LNCAP (cell line): Measurements from ENCODE around the gene FAM210A.

ENCODE experiments used
- TF ChIP-seq, protein P1 (sequence below): fragments of 450-650 bp; IDR thresholded peaks from 2 replicates; pipeline ENCODE4 v1.5.1; 2017; ENCODE audit warnings: mild to moderate bottlenecking

FAM210A gene

DNA sequence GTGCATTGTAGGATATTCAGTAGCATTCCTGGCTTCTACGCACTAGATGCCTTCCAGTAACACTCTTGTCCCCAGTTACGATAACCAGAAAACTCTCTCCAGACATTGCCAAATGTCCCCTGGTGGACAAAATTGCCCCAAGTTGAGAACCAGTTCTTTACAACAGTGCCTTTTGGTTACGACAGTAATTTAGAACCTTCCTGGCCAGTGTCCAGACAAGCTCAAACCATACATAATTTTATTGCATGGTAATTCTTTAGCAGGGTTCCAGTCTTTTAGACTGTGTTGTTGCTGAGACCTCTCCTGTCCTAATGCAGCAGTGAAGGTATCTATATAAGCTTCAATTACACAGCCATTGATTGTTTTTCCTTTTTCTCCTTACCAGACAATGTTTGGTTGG lies 20.3 kb upstream of the FAM210A start:
- TF ChIP-seq, protein P1, sequence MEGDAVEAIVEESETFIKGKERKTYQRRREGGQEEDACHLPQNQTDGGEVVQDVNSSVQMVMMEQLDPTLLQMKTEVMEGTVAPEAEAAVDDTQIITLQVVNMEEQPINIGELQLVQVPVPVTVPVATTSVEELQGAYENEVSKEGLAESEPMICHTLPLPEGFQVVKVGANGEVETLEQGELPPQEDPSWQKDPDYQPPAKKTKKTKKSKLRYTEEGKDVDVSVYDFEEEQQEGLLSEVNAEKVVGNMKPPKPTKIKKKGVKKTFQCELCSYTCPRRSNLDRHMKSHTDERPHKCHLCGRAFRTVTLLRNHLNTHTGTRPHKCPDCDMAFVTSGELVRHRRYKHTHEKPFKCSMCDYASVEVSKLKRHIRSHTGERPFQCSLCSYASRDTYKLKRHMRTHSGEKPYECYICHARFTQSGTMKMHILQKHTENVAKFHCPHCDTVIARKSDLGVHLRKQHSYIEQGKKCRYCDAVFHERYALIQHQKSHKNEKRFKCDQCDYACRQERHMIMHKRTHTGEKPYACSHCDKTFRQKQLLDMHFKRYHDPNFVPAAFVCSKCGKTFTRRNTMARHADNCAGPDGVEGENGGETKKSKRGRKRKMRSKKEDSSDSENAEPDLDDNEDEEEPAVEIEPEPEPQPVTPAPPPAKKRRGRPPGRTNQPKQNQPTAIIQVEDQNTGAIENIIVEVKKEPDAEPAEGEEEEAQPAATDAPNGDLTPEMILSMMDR, result no peak

DNA sequence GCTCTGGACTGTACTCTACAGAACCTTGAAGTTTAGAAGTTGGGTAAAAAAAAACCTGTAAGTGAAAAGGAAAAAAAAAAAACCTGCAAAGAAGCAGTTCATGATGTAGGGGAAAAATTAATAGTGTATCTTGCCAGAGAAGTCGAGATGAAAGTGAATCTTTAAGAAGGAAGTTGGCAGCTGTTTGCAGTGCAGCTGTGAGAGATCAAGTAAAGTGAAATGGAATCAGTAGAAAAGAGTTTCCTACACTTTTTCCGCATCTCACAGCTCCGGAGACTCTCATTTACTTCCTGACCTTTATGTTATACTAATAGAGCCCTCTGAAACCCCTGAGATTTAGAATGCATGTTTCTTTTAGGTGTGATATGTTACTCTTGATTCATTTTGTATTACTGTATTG lies 19.3 kb upstream of the FAM210A start:
- TF ChIP-seq, protein P1, result no peak

DNA sequence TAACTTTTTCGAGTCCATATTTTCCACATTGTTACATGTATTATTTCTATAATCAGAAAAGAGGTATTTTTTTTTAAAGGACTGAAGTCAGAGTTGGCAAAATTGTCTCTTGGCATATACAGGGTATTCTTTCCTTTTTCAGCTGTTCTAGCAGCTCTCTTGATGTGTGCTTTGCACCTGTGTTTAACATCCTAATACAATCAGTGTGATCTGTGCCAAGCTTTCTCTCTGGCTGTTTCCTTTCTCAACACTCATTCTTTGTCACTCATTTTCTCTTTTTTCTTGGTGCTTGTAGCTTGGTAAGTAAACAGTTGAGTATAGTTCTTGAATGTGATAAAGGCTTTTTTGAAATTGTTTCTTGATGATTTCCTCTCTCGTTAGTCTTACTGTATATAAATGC lies 9.3 kb upstream of the FAM210A start:
- TF ChIP-seq, protein P1, result no peak

DNA sequence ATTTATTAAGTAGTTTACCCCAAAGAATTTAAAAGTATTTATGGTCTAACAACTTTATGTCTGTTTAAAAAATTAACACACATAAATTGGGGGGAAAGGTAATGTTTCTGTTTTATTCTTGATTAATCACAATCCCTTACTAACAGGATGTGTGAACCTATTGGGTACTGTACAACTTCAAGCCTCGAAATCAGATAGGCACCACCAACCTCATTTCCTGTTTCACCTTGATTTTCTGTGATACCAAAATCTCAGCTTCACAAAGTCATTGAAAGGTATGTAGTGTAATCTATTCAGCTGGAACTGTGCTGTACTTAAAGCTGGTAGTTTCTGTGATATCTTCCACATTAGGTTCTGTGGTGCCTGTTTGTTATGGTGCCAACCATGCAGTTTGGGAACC lies 4.1 kb upstream of the FAM210A start:
- TF ChIP-seq, protein P1, result no peak

DNA sequence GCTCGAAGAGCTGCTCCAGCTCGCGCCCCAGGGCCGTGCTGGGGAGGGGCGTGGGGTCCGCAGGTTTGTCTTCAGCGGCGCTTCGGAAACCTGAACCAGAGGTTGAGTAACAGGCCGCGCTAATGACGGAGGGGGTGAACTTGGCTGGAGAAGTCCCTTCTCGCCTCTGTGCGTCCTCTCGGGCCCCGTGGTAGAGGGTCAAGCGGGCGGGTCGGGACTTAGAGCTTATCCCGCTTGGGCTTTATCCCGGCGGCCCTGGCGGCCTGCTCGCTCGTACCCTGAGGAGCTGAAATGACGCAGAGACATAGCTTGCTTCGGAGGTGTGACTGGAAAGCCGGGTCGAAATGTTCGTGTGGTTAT lies 594 bp upstream of the FAM210A start:
- TF ChIP-seq, protein P1, result no peak

DNA sequence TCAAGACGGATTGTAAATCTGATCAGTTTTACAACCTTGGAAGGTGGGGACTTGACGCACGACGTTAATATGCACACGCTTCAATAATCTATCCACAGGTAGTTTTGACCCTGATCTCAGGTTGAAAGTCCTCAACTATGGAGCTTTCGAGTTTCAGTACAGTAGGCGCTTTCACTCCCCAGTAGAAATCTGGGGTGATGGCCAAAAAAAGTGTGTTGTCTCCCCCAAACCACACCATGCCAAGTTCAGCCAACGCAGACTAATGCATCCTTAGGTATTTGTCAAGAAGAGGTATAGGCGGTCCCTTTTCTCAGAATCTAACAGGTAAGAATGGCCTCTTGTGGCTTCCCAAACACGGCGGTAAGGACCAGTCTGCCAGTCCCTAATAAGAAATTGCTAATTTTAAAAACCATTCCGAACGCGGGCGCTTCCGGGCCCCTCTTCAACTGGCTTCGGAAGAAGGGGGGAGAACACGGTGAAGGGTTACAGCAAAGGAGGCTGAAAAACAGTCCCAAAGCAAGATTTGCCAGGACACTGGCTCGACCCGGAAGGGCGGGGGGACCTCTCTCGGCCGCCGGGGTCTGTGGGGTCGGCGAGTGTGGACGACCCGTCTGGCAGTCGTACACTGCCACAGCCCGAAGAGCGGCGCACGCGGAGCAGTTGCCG lies 659 bp downstream of the FAM210A start:
- TF ChIP-seq, protein P1, result no peak

DNA sequence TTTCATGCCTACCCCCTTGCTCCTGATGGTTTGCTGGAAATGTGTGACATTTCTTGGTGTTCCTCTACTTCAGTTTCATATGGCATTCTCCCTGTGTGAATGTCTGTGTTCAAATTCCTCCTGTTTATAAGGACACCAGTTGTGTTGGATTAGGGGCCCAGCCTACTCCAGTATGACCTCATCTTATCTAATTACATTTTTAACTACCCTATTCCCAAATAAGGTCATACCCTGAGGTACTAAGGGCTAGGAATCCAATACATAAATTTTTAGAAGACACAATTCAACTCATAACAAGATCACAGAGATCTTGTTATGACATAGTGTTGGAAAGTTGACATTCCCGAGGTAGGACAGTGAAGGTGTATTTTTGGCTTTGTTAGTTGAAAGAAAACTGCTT lies 5.5 kb downstream of the FAM210A start:
- TF ChIP-seq, protein P1, result no peak

DNA sequence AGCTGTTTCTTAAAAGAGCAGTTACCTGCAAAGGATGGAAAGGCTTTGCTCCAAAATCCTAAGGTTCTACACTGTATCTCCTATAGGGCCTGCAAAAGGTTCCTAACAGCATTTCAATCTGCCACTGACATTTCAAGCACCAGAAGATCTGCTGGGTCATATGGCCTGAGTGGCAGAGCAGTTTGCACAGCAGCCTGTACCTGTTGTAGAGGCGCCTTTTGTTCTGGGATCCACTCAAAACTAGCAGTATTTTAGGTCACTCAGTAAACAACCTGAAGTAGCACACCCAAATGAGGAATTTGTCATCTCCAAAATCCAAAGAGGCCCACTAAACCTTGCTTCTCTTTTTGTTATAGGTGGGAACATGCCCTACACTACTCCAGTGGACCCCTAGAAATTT lies 6.2 kb downstream of the FAM210A start:
- TF ChIP-seq, protein P1, result no peak
